Measurements from ENCODE around the gene WDFY2. TPM values are rescaled to one million over a fixed set of nuclear protein-coding genes. Genes with fewer than 3 reads are reported as not detected.

The WDFY2 gene
- total RNA-seq, 1 donor, result 10.2 TPM

DNA sequence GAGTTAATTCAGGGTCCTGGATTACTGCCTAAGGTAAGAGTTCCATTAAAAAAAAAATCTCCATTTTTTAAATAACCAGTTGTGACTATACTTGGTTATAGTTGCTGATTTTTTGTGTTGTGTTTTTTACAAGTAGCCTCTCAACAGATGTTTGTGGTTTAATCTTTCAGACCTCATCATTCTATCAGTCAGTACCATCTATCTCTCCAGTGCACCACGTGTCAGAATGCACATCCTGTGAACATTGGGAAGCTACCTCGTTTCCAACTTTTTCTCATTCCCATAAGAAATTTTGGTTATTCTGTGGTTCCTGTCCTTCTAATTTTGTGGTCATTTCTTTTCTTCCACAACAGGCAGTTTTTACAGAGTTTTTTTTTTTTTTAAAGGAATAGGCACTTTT lies 39.2 kb downstream of the WDFY2 start:
- H3K4me3 ChIP-seq (ENCODE audit: low read depth, low read length), result no peak overlapping the region
- TF ChIP-seq, protein P1, sequence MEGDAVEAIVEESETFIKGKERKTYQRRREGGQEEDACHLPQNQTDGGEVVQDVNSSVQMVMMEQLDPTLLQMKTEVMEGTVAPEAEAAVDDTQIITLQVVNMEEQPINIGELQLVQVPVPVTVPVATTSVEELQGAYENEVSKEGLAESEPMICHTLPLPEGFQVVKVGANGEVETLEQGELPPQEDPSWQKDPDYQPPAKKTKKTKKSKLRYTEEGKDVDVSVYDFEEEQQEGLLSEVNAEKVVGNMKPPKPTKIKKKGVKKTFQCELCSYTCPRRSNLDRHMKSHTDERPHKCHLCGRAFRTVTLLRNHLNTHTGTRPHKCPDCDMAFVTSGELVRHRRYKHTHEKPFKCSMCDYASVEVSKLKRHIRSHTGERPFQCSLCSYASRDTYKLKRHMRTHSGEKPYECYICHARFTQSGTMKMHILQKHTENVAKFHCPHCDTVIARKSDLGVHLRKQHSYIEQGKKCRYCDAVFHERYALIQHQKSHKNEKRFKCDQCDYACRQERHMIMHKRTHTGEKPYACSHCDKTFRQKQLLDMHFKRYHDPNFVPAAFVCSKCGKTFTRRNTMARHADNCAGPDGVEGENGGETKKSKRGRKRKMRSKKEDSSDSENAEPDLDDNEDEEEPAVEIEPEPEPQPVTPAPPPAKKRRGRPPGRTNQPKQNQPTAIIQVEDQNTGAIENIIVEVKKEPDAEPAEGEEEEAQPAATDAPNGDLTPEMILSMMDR (IDR thresholded peaks at IDR 0.05; ENCODE audit: insufficient read depth, low read length), result no peak
- DNase-seq (ENCODE audit: low read depth), result no peak

GRCh38 chr13:51624207-51624606 lies 39.9 kb downstream of the WDFY2 start:
- TF ChIP-seq, protein P1 (IDR thresholded peaks at IDR 0.05; ENCODE audit: insufficient read depth, low read length), result no peak
- no peak overlapping the region for H3K4me3 ChIP-seq (ENCODE audit: low read depth, low read length)
- no peak for DNase-seq (ENCODE audit: low read depth)

DNA sequence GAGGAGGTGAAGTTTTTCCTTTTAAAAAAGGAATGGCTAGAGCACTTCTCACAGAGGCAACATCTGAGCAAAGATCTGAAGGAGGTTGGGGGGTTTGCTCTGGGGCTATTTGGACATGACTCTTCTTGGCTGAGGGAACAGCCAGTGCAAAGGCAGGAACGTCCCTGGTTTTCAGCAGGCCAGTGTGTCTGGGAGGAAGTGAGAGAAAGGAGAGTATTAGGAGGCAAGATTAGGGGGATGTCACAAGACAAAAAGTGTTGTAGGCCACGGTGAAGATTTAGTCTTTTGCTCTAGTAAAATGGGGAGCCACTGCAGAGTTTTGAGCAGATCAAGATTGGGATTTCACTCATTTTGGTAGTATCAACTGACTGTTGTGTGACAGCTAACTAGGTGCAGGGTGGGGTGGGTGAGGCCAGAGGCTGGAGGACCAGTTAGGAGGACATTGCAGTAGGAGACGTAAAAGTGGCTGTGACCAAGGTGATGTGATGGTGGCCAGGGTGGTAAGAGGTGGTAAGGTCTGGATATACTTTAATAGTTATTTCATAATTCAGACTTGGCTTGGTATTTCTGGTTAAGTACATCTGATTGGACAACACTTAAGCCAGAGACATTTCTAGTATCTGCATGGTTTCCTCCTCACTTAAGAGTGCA lies 40.6 kb downstream of the WDFY2 start:
- no peak overlapping the region for H3K4me3 ChIP-seq (ENCODE audit: low read depth, low read length)
- TF ChIP-seq, protein P1 (IDR thresholded peaks at IDR 0.05; ENCODE audit: insufficient read depth, low read length), result no peak
- DNase-seq (ENCODE audit: low read depth), result no peak

DNA sequence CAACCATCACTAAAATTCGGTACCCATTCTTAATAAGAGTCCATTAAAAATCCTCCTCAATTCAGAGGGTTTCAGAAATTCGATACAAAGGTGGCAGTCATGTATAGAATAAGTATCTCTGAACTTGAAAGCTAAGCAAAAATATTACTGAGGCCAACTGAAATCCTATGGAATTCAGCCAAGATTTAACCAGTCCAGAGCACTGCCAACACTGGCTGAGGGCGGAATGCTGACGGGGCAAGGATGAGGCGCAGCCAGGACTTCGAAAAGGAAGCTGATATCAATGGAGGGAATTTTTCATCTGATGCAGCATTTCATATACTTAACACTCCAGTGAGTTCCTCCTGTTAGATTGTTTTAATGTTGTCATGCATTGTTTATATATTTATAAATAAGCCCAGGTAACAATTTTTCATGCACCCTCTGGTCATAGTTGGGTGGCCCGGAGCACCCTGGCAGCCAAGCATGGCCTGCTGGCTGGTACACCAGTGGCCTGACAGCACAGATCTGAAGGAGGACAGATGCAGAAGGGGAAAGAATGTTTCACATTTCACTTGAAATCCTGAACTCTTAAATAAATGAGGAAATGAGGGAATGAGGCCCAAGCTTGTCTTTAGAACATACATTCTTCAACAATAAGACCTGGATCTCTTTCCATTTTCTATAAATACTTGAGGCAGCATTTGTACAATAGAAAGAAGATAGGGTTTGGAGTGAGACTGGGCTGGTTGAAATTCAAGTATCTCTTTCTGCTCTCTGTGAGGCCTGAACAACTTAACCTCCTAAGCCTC lies 41.5 kb downstream of the WDFY2 start:
- no peak overlapping the region for H3K4me3 ChIP-seq (ENCODE audit: low read depth, low read length)
- DNase-seq (ENCODE audit: low read depth), result peak; percentile 53
- TF ChIP-seq, protein P1 (IDR thresholded peaks at IDR 0.05; ENCODE audit: insufficient read depth, low read length), result no peak

DNA sequence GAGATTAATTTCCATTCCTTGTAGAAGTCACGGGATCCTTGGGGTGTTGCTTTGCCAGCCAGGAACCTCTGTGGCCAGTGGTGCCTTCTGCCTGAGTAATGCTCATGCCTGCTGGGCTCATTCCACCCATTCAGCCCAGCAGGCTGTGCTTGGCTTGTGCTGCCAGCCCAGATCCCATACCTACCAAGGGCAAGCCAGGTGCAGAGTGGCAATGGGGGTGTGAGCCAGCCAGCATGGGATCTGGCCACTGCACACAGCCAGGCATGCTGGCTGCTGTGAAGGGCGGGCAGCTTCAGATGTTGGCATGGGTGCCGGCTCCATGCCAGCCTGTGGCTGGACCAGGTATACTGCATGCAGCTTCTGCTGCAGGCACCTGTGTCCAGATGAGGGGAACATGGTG lies 42.5 kb downstream of the WDFY2 start:
- DNase-seq (ENCODE audit: low read depth), result no peak
- no peak overlapping the region for H3K4me3 ChIP-seq (ENCODE audit: low read depth, low read length)
- TF ChIP-seq, protein P1 (IDR thresholded peaks at IDR 0.05; ENCODE audit: insufficient read depth, low read length), result no peak

- no peak overlapping the region for H3K4me3 ChIP-seq (ENCODE audit: low read depth, low read length)
- TF ChIP-seq, protein P1 (IDR thresholded peaks at IDR 0.05; ENCODE audit: insufficient read depth, low read length), result no peak
- no peak for DNase-seq (ENCODE audit: low read depth)
Measured at GRCh38 chr13:51628059-51628852, 44.0 kb downstream of the WDFY2 start.

Data from fibroblast of the aortic adventitia (primary cell).